Caco-2 (cell line): ENCODE results near the gene CALHM2. TPM values are rescaled to one million over a fixed set of nuclear protein-coding genes. Genes with fewer than 3 reads are reported as not detected.

ENCODE experiments used
- BruUV-seq: library from RNA; stranded (reverse); fragments of 400-500 nt; replicated peaks from 2 replicates; lab custom pipeline; 2021; lab: Mats Ljungman, UMichigan
- CTCF ChIA-PET: fragments of 300-600 bp; sonication (Branson Sonifier 250); formaldehyde crosslinking; loops from one replicate; lab custom pipeline; 2022; ENCODE audit warnings: antibody characterized with exemption; lab: Charles Lee
- POLR2A ChIA-PET: fragments of 300-600 bp; sonication (Branson Sonifier 250); formaldehyde crosslinking; loops from one replicate; lab custom pipeline; 2022; ENCODE audit warnings: antibody characterized with exemption; lab: Charles Lee
- DNase-seq, 2 experiments: peaks; one replicate each; pipeline versions ENCODE4 v3.0.0 to v3.0.0-alpha.2; 2020 to 2022
- H3K27me3 ChIP-seq: replicated peaks from 2 replicates; pipeline ENCODE4 v1.6.0; 2011; ENCODE audit warnings: low read length; ENCODE audit not compliant: control insufficient read depth, insufficient read depth
- H3K36me3 ChIP-seq: 2 replicates; pipeline ENCODE4 v1.5.1; 2011; ENCODE audit warnings: low read length; ENCODE audit not compliant: control insufficient read depth, insufficient read depth
- H3K4me1 ChIP-seq: fragments of 250-450 bp; sonication (Bioruptor Pico); 2 replicates; pipeline ENCODE4 v1.5.1; 2020; ENCODE audit warnings: mild to moderate bottlenecking
- H3K4me3 ChIP-seq: 2 replicates; pipeline ENCODE4 v1.5.1; 2011; ENCODE audit warnings: low read depth, mild to moderate bottlenecking, control low read depth, low read length
- H3K9me3 ChIP-seq: fragments of 250-450 bp; sonication (Bioruptor Pico); 2 replicates; pipeline ENCODE4 v1.5.1; 2020; ENCODE audit warnings: mild to moderate bottlenecking, moderate library complexity
- H3K27ac Mint-ChIP-seq: one replicate; pipeline ENCODE4 v1.8.0; 2022; ENCODE audit warnings: mixed read lengths; ENCODE audit not compliant: unreplicated experiment
- H3K27me3 Mint-ChIP-seq: one replicate; pipeline ENCODE4 v1.8.0; 2022; ENCODE audit warnings: mixed read lengths; ENCODE audit not compliant: insufficient read depth, unreplicated experiment
- H3K36me3 Mint-ChIP-seq: one replicate; pipeline ENCODE4 v1.8.0; 2022; ENCODE audit warnings: mild to moderate bottlenecking, mixed read lengths; ENCODE audit not compliant: insufficient read depth, unreplicated experiment
- H3K4me1 Mint-ChIP-seq: one replicate; pipeline ENCODE4 v1.8.0; 2022; ENCODE audit warnings: low read depth, mixed read lengths; ENCODE audit not compliant: unreplicated experiment
- H3K4me3 Mint-ChIP-seq: one replicate; pipeline ENCODE4 v1.8.0; 2022; ENCODE audit warnings: mild to moderate bottlenecking, moderate library complexity, mixed read lengths; ENCODE audit not compliant: unreplicated experiment
- H3K9me3 Mint-ChIP-seq: one replicate; pipeline ENCODE4 v1.8.0; 2022; ENCODE audit warnings: mixed read lengths; ENCODE audit not compliant: unreplicated experiment
- CTCF ChIP-seq, 2 experiments: fragments of 200-600 bp in 1 of 2; IDR thresholded peaks; 1 replicate in 1 of 2; 2 replicates in 1 of 2; pipeline versions ENCODE4 v1.5.1 to v1.8.0; 2011 to 2022; ENCODE audit warnings: antibody characterized with exemption in 1 of 2, control low read depth in 1 of 2, inconsistent platforms in 1 of 2, low read depth in 1 of 2, low read length in 1 of 2, mild to moderate bottlenecking in 1 of 2, moderate library complexity in 1 of 2; ENCODE audit not compliant: insufficient read depth in 1 of 2, severe bottlenecking in 1 of 2, unreplicated experiment in 1 of 2
- intact Hi-C: fragments of 100-400 bp; cut with micrococcal nuclease; formaldehyde crosslinking; loops from one replicate; pipeline ENCODE4 v1.10.0; 2022; ENCODE audit not compliant: unreplicated experiment
- total RNA-seq: library from RNA; stranded (reverse); gene quantifications from 2 replicates; pipeline ENCODE4 v1.2.3, GENCODE V29; 2022

CALHM2 gene
- total RNA-seq, 1 experiment from 2014 or later, result 0.52 TPM

GRCh38 chr10:103456074-103456660, 4.0 kb upstream of the CALHM2 start:
- no peak for TF ChIP-seq CTCF (IDR thresholded peaks at IDR 0.05; ENCODE audit: insufficient read depth in 1 of 2, low read depth in 1 of 2, low read length in 1 of 2, severe bottlenecking in 1 of 2, unreplicated experiment in 1 of 2)
- Histone ChIP-seq H3K4me3 (no peak overlapping the region), H3K36me3 (no peaks in the 10 kb centered on the region), H3K27me3 (no peaks in the 10 kb centered on the region), H3K9me3 (no peaks in the 10 kb centered on the region), H3K4me1 (peaks cover 5% of the 10 kb centered on the region; the same call in 1 of the 2 replicates)
- Mint-ChIP-seq H3K4me1 (no peaks in the 10 kb centered on the region), H3K27me3 (no peaks in the 10 kb centered on the region), H3K36me3 (peaks cover 5% of the 10 kb centered on the region), H3K9me3 (no peaks in the 10 kb centered on the region), H3K27ac (no peak overlapping the region), H3K4me3 (no peak overlapping the region)
- intact Hi-C loops, result no loop called here
- no TSS peak for BruUV-seq
- ChIA-PET POLR2A (no interaction called here), CTCF (no interaction called here)
- no peak for DNase-seq

- H3K27ac Mint-ChIP-seq, result no peak overlapping the region
- POLR2A ChIA-PET, result no interaction called here
Observed at GRCh38 chr10:103455235-103455634, 3.1 kb upstream of the CALHM2 start.

GRCh38 chr10:103454026-103454425, 1.9 kb upstream of the CALHM2 start:
- H3K36me3 ChIP-seq, result no peaks in the 10 kb centered on the region
- H3K4me1 Mint-ChIP-seq, result no peaks in the 10 kb centered on the region
- ChIA-PET POLR2A (no interaction called here), CTCF (no interaction called here)
- intact Hi-C loops, result loop anchor here (5.0 kb wide), 1 partner anchor 33 kb away; no protein-coding TSS in a partner anchor
- no peaks in the 10 kb centered on the region for H3K9me3 ChIP-seq
- BruUV-seq, result no TSS peak
- H3K9me3 Mint-ChIP-seq, result no peaks in the 10 kb centered on the region
- no peak overlapping the region for H3K4me3 Mint-ChIP-seq
- no peak overlapping the region for H3K4me3 ChIP-seq
- no peaks in the 10 kb centered on the region for H3K27me3 Mint-ChIP-seq
- H3K27ac Mint-ChIP-seq, result no peak overlapping the region
- DNase-seq, result no peak
- TF ChIP-seq CTCF (IDR thresholded peaks at IDR 0.05; ENCODE audit: insufficient read depth in 1 of 2, low read depth in 1 of 2, low read length in 1 of 2, severe bottlenecking in 1 of 2, unreplicated experiment in 1 of 2), result no peak
- H3K4me1 ChIP-seq, result peaks cover 5% of the 10 kb centered on the region; the same call in 1 of the 2 replicates
- H3K27me3 ChIP-seq, result no peaks in the 10 kb centered on the region
- H3K36me3 Mint-ChIP-seq, result peaks cover 5% of the 10 kb centered on the region

More at GRCh38 chr10:103455235-103455634, 3.1 kb upstream of the CALHM2 start:
- Histone ChIP-seq H3K36me3 (no peaks in the 10 kb centered on the region), H3K4me1 (peaks cover 5% of the 10 kb centered on the region; the same call in 1 of the 2 replicates), H3K27me3 (no peaks in the 10 kb centered on the region), H3K9me3 (no peaks in the 10 kb centered on the region), H3K4me3 (no peak overlapping the region)
- no peaks in the 10 kb centered on the region for H3K4me1 Mint-ChIP-seq
- no peak overlapping the region for H3K4me3 Mint-ChIP-seq
- TF ChIP-seq CTCF (IDR thresholded peaks at IDR 0.05; ENCODE audit: insufficient read depth in 1 of 2, low read depth in 1 of 2, low read length in 1 of 2, severe bottlenecking in 1 of 2, unreplicated experiment in 1 of 2), result no peak
- H3K9me3 Mint-ChIP-seq, result no peaks in the 10 kb centered on the region
- intact Hi-C loops, result no loop called here
- no TSS peak for BruUV-seq
- H3K36me3 Mint-ChIP-seq, result peaks cover 5% of the 10 kb centered on the region
- DNase-seq, result no peak
- H3K27me3 Mint-ChIP-seq, result no peaks in the 10 kb centered on the region
- CTCF ChIA-PET, result no interaction called here
